HepG2 (cell line): ENCODE measurements around the gene KAZN. TPM values are rescaled to one million over a fixed set of nuclear protein-coding genes. Genes with fewer than 3 reads are reported as not detected.

Experiments used
- ATAC-seq: fragments of 200-7000 bp; cut with Tn5 transposase; 3 replicates; pipeline ENCODE4 v1.9.1; 2020; ENCODE audit warnings: mild to moderate bottlenecking, moderate library complexity
- BruUV-seq: library from RNA; stranded (reverse); fragments of 400-500 nt; replicated peaks from 2 replicates; lab custom pipeline; 2021; lab: Mats Ljungman, UMichigan
- CTCF ChIA-PET: fragments of 300-600 bp; formaldehyde crosslinking; extraction: SDS; loops from one replicate; lab custom pipeline; 2021; ENCODE audit warnings: low total read pairs, inconsistent platforms, low intra/inter-chr PET ratio; lab: Yijun Ruan, JAX
- POLR2A ChIA-PET: fragments of 350-600 bp; sonication (Branson Sonifier 250); formaldehyde crosslinking; loops from one replicate; lab custom pipeline; 2020; ENCODE audit warnings: antibody characterized with exemption, inconsistent platforms; lab: Yijun Ruan, JAX
- DNase-seq: peaks from one replicate; pipeline ENCODE4 v3.0.0-alpha.2; 2015; ENCODE audit warnings: low spot score
- FAIRE-seq: peaks from 3 replicates; lab custom pipeline; 2011; peaks lifted over from hg19 to GRCh38; lab: Jason Lieb, UNC
- H2AFZ ChIP-seq: one replicate; pipeline ENCODE4 v1.6.1; 2011; ENCODE audit warnings: low read length, inconsistent platforms
- H3K27ac ChIP-seq: fragments of 300-600 bp; 3 replicates; pipeline ENCODE4 v1.8.0; 2011; ENCODE audit warnings: mixed run types, mild to moderate bottlenecking, mixed read lengths, low read length, inconsistent platforms; ENCODE audit not compliant: insufficient read depth; ENCODE audit errors: extremely low read length
- H3K27me3 ChIP-seq, 2 experiments: fragments of 200-600 bp in 1 of 2; 2 replicates in 1 of 2; 3 replicates in 1 of 2; pipeline versions ENCODE4 v1.6.0 to v1.8.0; 2011; ENCODE audit warnings: low read length in 2 of 2, mild to moderate bottlenecking in 2 of 2, moderate library complexity in 2 of 2, inconsistent platforms in 1 of 2; ENCODE audit not compliant: insufficient read depth in 2 of 2, control insufficient read depth in 1 of 2
- H3K36me3 ChIP-seq, 2 experiments: fragments of 200-600 bp in 1 of 2; replicated peaks in 1 of 2; 2 replicates in 1 of 2; 3 replicates in 1 of 2; pipeline versions ENCODE4 v1.5.1 to v1.8.0; 2011; ENCODE audit warnings: low read length in 2 of 2, inconsistent platforms in 1 of 2; ENCODE audit not compliant: insufficient read depth in 2 of 2, control insufficient read depth in 1 of 2
- H3K4me1 ChIP-seq: 2 replicates; pipeline ENCODE4 v1.5.1; 2012; ENCODE audit warnings: low read length, inconsistent platforms; ENCODE audit not compliant: insufficient read depth
- H3K4me2 ChIP-seq: 2 replicates; pipeline ENCODE4 v1.6.0; 2011; ENCODE audit warnings: low read depth, low read length, inconsistent platforms
- H3K4me3 ChIP-seq, 3 experiments: fragments of 200-600 bp in 1 of 3; sonication (generic), shearing (Covaris generic) in 1 of 3; replicated peaks in 1 of 3; 2 replicates each; pipeline ENCODE4 v1.5.1; 2011 to 2016; ENCODE audit warnings: low read length in 3 of 3, inconsistent platforms in 2 of 3, low read depth in 2 of 3, mild to moderate bottlenecking in 2 of 3, control low read depth in 1 of 3, mixed read lengths in 1 of 3; ENCODE audit not compliant: insufficient read depth in 1 of 3
- H3K79me2 ChIP-seq: one replicate; pipeline ENCODE4 v1.6.1; 2011; ENCODE audit warnings: low read length, inconsistent platforms; ENCODE audit not compliant: insufficient read depth
- H3K9ac ChIP-seq: 2 replicates; pipeline ENCODE4 v1.6.0; 2011; ENCODE audit warnings: mild to moderate bottlenecking, low read depth, low read length, inconsistent platforms; ENCODE audit not compliant: insufficient read depth
- H3K9me3 ChIP-seq: 2 replicates; pipeline ENCODE4 v1.5.1; 2012; ENCODE audit warnings: mild to moderate bottlenecking, low read length
- H4K20me1 ChIP-seq: 2 replicates; pipeline ENCODE4 v1.6.0; 2011; ENCODE audit warnings: inconsistent platforms, mild to moderate bottlenecking, low read length, moderate library complexity; ENCODE audit not compliant: insufficient read depth
- BRD4 ChIP-seq: sonication (generic); formaldehyde crosslinking; IDR thresholded peaks from 2 replicates; pipeline ENCODE4 v1.4.0; 2020; ENCODE audit warnings: missing genetic modification reagents
- HOXD1 ChIP-seq: sonication (generic); formaldehyde crosslinking; IDR thresholded peaks from 2 replicates; pipeline ENCODE4 v1.5.0; 2020; ENCODE audit warnings: missing genetic modification reagents
- SNAPC2 ChIP-seq: sonication (generic); formaldehyde crosslinking; IDR thresholded peaks from 2 replicates; pipeline ENCODE4 v1.8.1; 2022; ENCODE audit warnings: mild to moderate bottlenecking, missing genetic modification reagents
- TARDBP ChIP-seq: sonication (generic); formaldehyde crosslinking; IDR thresholded peaks from 2 replicates; pipeline ENCODE4 v1.8.0; 2022; ENCODE audit warnings: mild to moderate bottlenecking, missing genetic modification reagents
- USF2 ChIP-seq, 2 experiments: sonication (generic) in 1 of 2; formaldehyde crosslinking in 1 of 2; IDR thresholded peaks; 2 replicates each; pipeline versions ENCODE4 v1.5.1 to v1.6.1; 2011 to 2020; ENCODE audit warnings: borderline replicate concordance in 1 of 2, low read depth in 1 of 2, low read length in 1 of 2, mild to moderate bottlenecking in 1 of 2, missing genetic modification reagents in 1 of 2, moderate library complexity in 1 of 2
- ZHX2 ChIP-seq, 2 experiments: sonication (generic) in 1 of 2; formaldehyde crosslinking in 1 of 2; IDR thresholded peaks; 2 replicates each; pipeline versions ENCODE4 v1.6.1 to v1.9.0; 2014 to 2022; ENCODE audit warnings: antibody characterized with exemption in 1 of 2, borderline replicate concordance in 1 of 2, inconsistent platforms in 1 of 2, low read depth in 1 of 2, missing genetic modification reagents in 1 of 2
- ZNF205 ChIP-seq: IDR thresholded peaks from 2 replicates; pipeline ENCODE4 v1.6.1; 2018; ENCODE audit warnings: missing biosample characterization, missing genetic modification reagents
- ZNF484 ChIP-seq: sonication (generic); formaldehyde crosslinking; IDR thresholded peaks from 2 replicates; pipeline ENCODE4 v1.5.1; 2020; ENCODE audit warnings: mild to moderate bottlenecking, low read depth, missing genetic modification reagents, borderline replicate concordance
- ZNF572 ChIP-seq: sonication (generic); formaldehyde crosslinking; IDR thresholded peaks from 2 replicates; pipeline ENCODE4 v1.5.1; 2020; ENCODE audit warnings: mild to moderate bottlenecking, missing genetic modification reagents
- ZNF616 ChIP-seq: sonication (generic); formaldehyde crosslinking; IDR thresholded peaks from 2 replicates; pipeline ENCODE4 v1.5.0; 2020; ENCODE audit warnings: low read depth, mild to moderate bottlenecking, missing genetic modification reagents
- WGBS: methylation state at CpG from one replicate; pipeline ENCODE4 v1.1.6; 2017; ENCODE audit warnings: low lambda C conversion rate; 5-methylcytosine and 5-hydroxymethylcytosine counted together
- in situ Hi-C: cut with HindIII; loops from 2 replicates; pipeline ENCODE4 v1.10.0; 2017; ENCODE audit warnings: low pct_unique_long_range_greater_than_20kb; ENCODE audit not compliant: extremely low pct_ligation_motif_present
- intact Hi-C: fragments of 100-400 bp; cut with micrococcal nuclease; formaldehyde crosslinking; loops from one replicate; pipeline ENCODE4 v1.10.0; 2022; ENCODE audit not compliant: unreplicated experiment
- polyA plus RNA-seq, 8 experiments: library from polyadenylated mRNA; depleted of rRNA in 3 of 8; stranded (reverse) in 7 of 8; unstranded in 1 of 8; fragments of >200 nt; fragmentation: Illumina TruSeq in 4 of 8; extraction: Trizol in 4 of 8; gene quantifications; 2 replicates each; pipeline versions ENCODE4 v1.2.1 to v1.2.3, GENCODE V29; 2011 to 2016; ENCODE audit warnings: low read depth in 4 of 8, missing spikeins in 1 of 8, mixed read lengths in 1 of 8; ENCODE audit not compliant: insufficient read depth in 1 of 8
- total RNA-seq, 5 experiments: library from RNA; depleted of rRNA; stranded (reverse); fragments of >200 nt; fragmentation: Illumina TruSeq; extraction: Trizol; gene quantifications; 2 replicates each; pipeline ENCODE4 v1.2.3, GENCODE V29; 2016; ENCODE audit warnings: low read depth in 1 of 5
- TF ChIP-seq, protein P1 (sequence below): sonication (generic); formaldehyde crosslinking; conservative IDR thresholded peaks from 2 replicates; pipeline ENCODE4 v1.8.0; 2022; ENCODE audit warnings: mild to moderate bottlenecking, moderate library complexity, missing genetic modification reagents
- TF ChIP-seq, protein P2 (sequence below): sonication (generic); formaldehyde crosslinking; IDR thresholded peaks from 2 replicates; pipeline ENCODE4 v1.4.0; 2020; ENCODE audit warnings: missing genetic modification reagents

Gene KAZN
- total and polyA plus RNA-seq, 2 of the 13 experiments (the other 11 are each of a cell fraction or from before 2014, with no cell fraction given), result 10.4 to 13.5 TPM

GRCh38 chr1:15096293-15096692 lies 497.8 kb downstream of the KAZN start:
- Histone ChIP-seq H3K9ac (no peak overlapping the region), H3K4me2 (no peak overlapping the region), H4K20me1 (no peaks in the 10 kb centered on the region), H3K9me3 (no peaks in the 10 kb centered on the region), H3K27me3 (peaks cover 0 to 49% of the 10 kb centered on the region in 2 experiments; a peak in 3 of 5 replicates), H3K4me3 (no peak overlapping the region), H3K36me3 (no peaks in the 10 kb centered on the region), H3K27ac (no peak overlapping the region), H3K79me2 (no peaks in the 10 kb centered on the region), H3K4me1 (no peaks in the 10 kb centered on the region), H2AFZ (no peak overlapping the region)
- CTCF ChIA-PET, result no interaction called here
- POLR2A ChIA-PET, result no interaction called here
- FAIRE-seq (no peak), DNase-seq (no peak), ATAC-seq (no peak)
- in situ Hi-C loops, result no loop called here
- intact Hi-C loops, result no loop called here
- 2% methylated on average over 7 of the region's 7 CpGs for WGBS
- BruUV-seq, result no TSS peak
- no peak for TF ChIP-seq ZNF572 (CRISPR knock-in tag)
- no peak for TF ChIP-seq TARDBP
- TF ChIP-seq SNAPC2, result no peak
- no peak for TF ChIP-seq USF2 (IDR thresholded peaks at IDR 0.05; ENCODE audit: low read depth, low read length)
- TF ChIP-seq USF2 (CRISPR knock-in tag; IDR thresholded peaks at IDR 0.05; ENCODE audit: borderline replicate concordance), result no peak
- no peak for TF ChIP-seq ZNF484 (CRISPR knock-in tag)
- TF ChIP-seq ZNF205 (CRISPR knock-in tag), result no peak
- TF ChIP-seq ZHX2 (IDR thresholded peaks at IDR 0.05; ENCODE audit: low read depth), result no peak
- TF ChIP-seq ZHX2 (CRISPR knock-in tag; IDR thresholded peaks at IDR 0.05; ENCODE audit: borderline replicate concordance), result no peak
- TF ChIP-seq ZNF616 (CRISPR knock-in tag), result no peak
- TF ChIP-seq, protein P1, sequence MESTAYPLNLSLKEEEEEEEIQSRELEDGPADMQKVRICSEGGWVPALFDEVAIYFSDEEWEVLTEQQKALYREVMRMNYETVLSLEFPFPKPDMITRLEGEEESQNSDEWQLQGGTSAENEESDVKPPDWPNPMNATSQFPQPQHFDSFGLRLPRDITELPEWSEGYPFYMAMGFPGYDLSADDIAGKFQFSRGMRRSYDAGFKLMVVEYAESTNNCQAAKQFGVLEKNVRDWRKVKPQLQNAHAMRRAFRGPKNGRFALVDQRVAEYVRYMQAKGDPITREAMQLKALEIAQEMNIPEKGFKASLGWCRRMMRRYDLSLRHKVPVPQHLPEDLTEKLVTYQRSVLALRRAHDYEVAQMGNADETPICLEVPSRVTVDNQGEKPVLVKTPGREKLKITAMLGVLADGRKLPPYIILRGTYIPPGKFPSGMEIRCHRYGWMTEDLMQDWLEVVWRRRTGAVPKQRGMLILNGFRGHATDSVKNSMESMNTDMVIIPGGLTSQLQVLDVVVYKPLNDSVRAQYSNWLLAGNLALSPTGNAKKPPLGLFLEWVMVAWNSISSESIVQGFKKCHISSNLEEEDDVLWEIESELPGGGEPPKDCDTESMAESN, result no peak
- TF ChIP-seq HOXD1, result no peak
- TF ChIP-seq BRD4, result no peak
- TF ChIP-seq, protein P2, sequence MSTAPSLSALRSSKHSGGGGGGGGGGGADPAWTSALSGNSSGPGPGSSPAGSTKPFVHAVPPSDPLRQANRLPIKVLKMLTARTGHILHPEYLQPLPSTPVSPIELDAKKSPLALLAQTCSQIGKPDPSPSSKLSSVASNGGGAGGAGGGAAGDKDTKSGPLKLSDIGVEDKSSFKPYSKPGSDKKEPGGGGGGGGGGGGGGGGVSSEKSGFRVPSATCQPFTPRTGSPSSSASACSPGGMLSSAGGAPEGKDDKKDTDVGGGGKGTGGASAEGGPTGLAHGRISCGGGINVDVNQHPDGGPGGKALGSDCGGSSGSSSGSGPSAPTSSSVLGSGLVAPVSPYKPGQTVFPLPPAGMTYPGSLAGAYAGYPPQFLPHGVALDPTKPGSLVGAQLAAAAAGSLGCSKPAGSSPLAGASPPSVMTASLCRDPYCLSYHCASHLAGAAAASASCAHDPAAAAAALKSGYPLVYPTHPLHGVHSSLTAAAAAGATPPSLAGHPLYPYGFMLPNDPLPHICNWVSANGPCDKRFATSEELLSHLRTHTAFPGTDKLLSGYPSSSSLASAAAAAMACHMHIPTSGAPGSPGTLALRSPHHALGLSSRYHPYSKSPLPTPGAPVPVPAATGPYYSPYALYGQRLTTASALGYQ, result no peak
